GM10248 (cell line): ENCODE results near the gene MEIS1.

Source experiments
- CTCF ChIA-PET: fragments of 300-600 bp; sonication (Branson Sonifier 250); formaldehyde crosslinking; extraction: SDS; loops from one replicate; lab custom pipeline; 2021; ENCODE audit warnings: antibody characterized with exemption; lab: Yijun Ruan, JAX
- POLR2A ChIA-PET: fragments of 350-650 bp; sonication (Branson Sonifier 250); formaldehyde crosslinking; extraction: SDS; loops from one replicate; lab custom pipeline; 2020; ENCODE audit warnings: antibody characterized with exemption; lab: Yijun Ruan, JAX
- DNase-seq: peaks from one replicate; pipeline ENCODE4 v3.0.0; 2012; ENCODE audit errors: extremely low spot score
- CTCF ChIP-seq: IDR thresholded peaks from 2 replicates; pipeline ENCODE4 v1.5.1; 2012; ENCODE audit warnings: mild to moderate bottlenecking, low read depth; ENCODE audit errors: extremely low read depth, missing control alignments, control extremely low read depth

The MEIS1 gene

GRCh38 chr2:66577321-66578053 lies 142.6 kb downstream of the MEIS1 start:
- ChIA-PET CTCF (no interaction called here), POLR2A (no interaction called here)
- peak; percentile 11 for DNase-seq
- TF ChIP-seq CTCF: no peak

- no peak for TF ChIP-seq CTCF
- POLR2A ChIA-PET: no interaction called here
- CTCF ChIA-PET: no interaction called here
- DNase-seq: peak; percentile 16
Observed at GRCh38 chr2:66578054-66578686, 143.2 kb downstream of the MEIS1 start.

- no peak for DNase-seq
- CTCF ChIA-PET: no interaction called here
- no peak for TF ChIP-seq CTCF
- POLR2A ChIA-PET: no interaction called here
Observed at GRCh38 chr2:66578687-66579106, 143.8 kb downstream of the MEIS1 start.

GRCh38 chr2:66579186-66580126 lies 144.5 kb downstream of the MEIS1 start:
- CTCF ChIA-PET: no interaction called here
- no peak for TF ChIP-seq CTCF
- DNase-seq: no peak
- POLR2A ChIA-PET: no interaction called here

GRCh38 chr2:66580166-66581049 lies 145.5 kb downstream of the MEIS1 start:
- no peak for TF ChIP-seq CTCF
- ChIA-PET CTCF (no interaction called here), POLR2A (no interaction called here)
- DNase-seq: no peak
